Measurements from ENCODE around the gene TPT1.
"Not testable (repeated sequence)": the region's sequence is repeated elsewhere in the genome, so short reads cannot be mapped to it uniquely, and the experiment has no call there.

TPT1 gene

GRCh38 chr13:45300190-45300985, 40.6 kb downstream of the TPT1 start:
- no peak for DNase-seq (ENCODE audit: low read depth in 1 of 2, low spot score in 1 of 2)
- in situ Hi-C loops (cut with HindIII; ENCODE audit: low pct_unique_long_range_greater_than_20kb, low sequenced_read_pairs) = no loop called here
- no peak for TF ChIP-seq JUND (IDR thresholded peaks at IDR 0.05; ENCODE audit: low read depth)

DNA sequence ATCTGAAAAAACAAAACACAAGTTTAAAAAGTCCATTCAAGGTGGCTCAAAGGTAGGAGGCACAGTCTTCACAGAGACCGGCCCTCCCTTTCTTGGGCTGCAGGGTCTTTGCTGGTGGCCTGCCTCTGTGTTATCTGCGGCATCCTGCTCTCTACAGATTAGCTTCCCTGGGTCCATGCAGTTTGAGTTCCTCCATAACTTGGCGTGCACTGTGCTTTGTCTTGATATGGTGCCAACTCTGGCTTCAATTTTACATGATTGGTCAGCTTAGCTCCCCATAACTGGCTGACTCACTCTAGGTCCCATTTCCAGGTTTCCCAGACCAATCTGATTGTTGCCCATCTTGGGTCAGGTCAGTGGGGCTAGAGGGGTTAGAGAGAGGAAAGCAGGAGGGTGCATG, 41.8 kb downstream of the TPT1 start:
- in situ Hi-C loops (cut with HindIII; ENCODE audit: low pct_unique_long_range_greater_than_20kb, low sequenced_read_pairs) = no loop called here
- no peak for DNase-seq (ENCODE audit: low read depth in 1 of 2, low spot score in 1 of 2)

DNA sequence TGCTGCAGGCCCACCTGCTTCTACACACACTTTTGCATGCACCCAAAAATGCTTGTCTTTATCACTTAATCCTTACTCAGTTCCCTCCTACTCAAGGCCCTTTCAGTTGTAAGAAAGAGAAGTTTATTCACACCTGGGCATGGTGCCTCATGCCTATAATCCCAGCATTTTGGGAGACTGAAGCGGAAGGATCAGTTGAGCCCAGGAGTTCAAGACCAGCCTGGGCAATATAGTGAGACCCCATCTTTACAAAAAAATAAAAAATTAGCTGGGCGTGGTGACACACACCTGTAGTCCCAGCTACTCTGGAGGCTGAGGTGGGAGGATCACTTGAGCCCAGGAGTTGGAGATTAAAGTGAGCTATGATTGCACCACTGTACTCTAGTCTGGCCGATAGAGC, 42.4 kb downstream of the TPT1 start:
- DNase-seq (ENCODE audit: low read depth in 1 of 2, low spot score in 1 of 2); in situ Hi-C loops (cut with HindIII; ENCODE audit: low pct_unique_long_range_greater_than_20kb, low sequenced_read_pairs): not testable (repeated sequence)

More for the DNA sequence above, 41.8 kb downstream of the TPT1 start:
- no peak for TF ChIP-seq JUND (IDR thresholded peaks at IDR 0.05; ENCODE audit: low read depth)

GRCh38 chr13:45298206-45298505, 42.8 kb downstream of the TPT1 start:
- TF ChIP-seq JUND (IDR thresholded peaks at IDR 0.05; ENCODE audit: low read depth) = no peak
- DNase-seq (ENCODE audit: low read depth in 1 of 2, low spot score in 1 of 2) = no peak
- in situ Hi-C loops (cut with HindIII; ENCODE audit: low pct_unique_long_range_greater_than_20kb, low sequenced_read_pairs) = no loop called here

DNA sequence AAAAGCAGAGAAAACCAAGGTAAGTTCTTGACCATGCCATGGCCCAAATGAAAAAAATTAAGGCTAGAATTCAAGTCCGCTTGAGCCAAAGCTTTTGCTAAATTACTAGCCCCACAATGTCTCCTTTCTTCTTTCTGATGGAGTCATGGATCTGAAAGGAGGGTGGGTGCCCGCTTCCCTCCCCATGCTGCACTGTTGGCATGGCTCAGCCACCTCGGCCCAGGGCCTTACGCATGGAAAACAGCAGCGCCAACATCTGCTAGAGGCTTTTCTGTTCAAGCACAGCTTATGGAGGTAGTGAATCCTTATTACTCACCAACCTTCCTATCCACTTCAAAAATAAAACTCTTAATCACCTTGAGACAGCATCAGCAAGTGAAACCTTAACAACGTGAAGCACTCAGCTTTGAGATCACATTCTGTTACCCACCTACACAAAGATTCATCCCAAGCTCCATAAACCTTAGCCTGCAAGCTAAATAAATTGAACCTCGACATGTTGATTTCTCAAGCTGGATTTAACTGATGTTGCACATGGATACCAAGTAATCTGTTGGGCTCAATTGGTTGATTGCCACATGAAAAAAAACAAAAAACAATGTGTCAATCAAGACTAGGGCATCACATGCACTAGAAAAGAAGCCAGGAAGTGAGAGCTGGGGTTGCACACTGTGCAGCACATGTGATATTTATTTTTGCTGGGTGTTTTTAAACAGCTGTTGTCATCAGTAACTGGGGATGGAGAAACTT, 43.4 kb downstream of the TPT1 start:
- no peak for DNase-seq (ENCODE audit: low read depth in 1 of 2, low spot score in 1 of 2)
- in situ Hi-C loops (cut with HindIII; ENCODE audit: low pct_unique_long_range_greater_than_20kb, low sequenced_read_pairs) = no loop called here
- TF ChIP-seq JUND (IDR thresholded peaks at IDR 0.05; ENCODE audit: low read depth) = no peak

GRCh38 chr13:45296259-45296658, 44.7 kb downstream of the TPT1 start:
- no peak for DNase-seq (ENCODE audit: low read depth in 1 of 2, low spot score in 1 of 2)
- TF ChIP-seq JUND (IDR thresholded peaks at IDR 0.05; ENCODE audit: low read depth) = no peak
- in situ Hi-C loops (cut with HindIII; ENCODE audit: low pct_unique_long_range_greater_than_20kb, low sequenced_read_pairs) = no loop called here

- TF ChIP-seq JUND (IDR thresholded peaks at IDR 0.05; ENCODE audit: low read depth) = no peak
- in situ Hi-C loops (cut with HindIII; ENCODE audit: low pct_unique_long_range_greater_than_20kb, low sequenced_read_pairs) = no loop called here
- peak in 1 of 2 experiments; percentile 32 for DNase-seq (ENCODE audit: low read depth in 1 of 2, low spot score in 1 of 2)
Observed at GRCh38 chr13:45295536-45295935, 45.4 kb downstream of the TPT1 start.

GRCh38 chr13:45292176-45292575, 48.8 kb downstream of the TPT1 start:
- DNase-seq (ENCODE audit: low read depth in 1 of 2, low spot score in 1 of 2) = no peak
- no peak for TF ChIP-seq JUND (IDR thresholded peaks at IDR 0.05; ENCODE audit: low read depth)
- in situ Hi-C loops (cut with HindIII; ENCODE audit: low pct_unique_long_range_greater_than_20kb, low sequenced_read_pairs) = no loop called here

DNA sequence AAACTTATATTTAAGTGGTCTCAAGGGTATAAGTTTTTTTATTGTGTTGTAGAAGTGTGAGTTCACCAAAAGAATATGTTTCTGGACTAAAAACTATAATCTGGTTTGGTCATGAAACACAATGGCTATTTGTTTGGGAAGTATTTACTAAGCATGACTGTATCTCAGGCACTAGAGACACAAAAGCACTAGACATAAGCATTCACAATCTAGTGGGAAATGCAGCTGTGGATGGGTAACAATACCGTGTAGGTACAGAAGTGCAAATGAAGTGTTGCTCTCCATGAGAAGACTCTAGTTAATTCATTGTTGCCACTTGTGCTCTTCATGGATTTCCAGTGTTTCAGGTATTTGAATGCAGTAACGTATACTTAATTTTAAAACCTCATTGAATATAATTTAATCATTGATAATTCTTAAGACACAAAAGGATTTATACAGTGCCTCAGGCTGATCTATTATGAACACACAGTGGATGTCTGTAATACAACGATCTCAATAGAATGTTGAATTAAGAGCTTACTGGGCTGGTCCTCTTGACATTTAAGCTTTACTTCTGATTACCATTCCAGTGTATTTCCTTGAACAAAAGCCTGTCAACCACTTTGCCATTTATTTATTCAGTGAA, 50.9 kb downstream of the TPT1 start:
- no peak for TF ChIP-seq JUND (IDR thresholded peaks at IDR 0.05; ENCODE audit: low read depth)
- DNase-seq (ENCODE audit: low read depth in 1 of 2, low spot score in 1 of 2) = no peak
- in situ Hi-C loops (cut with HindIII; ENCODE audit: low pct_unique_long_range_greater_than_20kb, low sequenced_read_pairs) = no loop called here

All from T47D (cell line).